Endothelial cell (in vitro differentiated cells): ENCODE results near the gene FOXO6. TPM values are rescaled to one million over a fixed set of nuclear protein-coding genes. Genes with fewer than 3 reads are reported as not detected.

Experiments
- DNase-seq: peaks from one replicate; pipeline ENCODE4 v3.0.0; 2021; ENCODE audit warnings: low spot score
- H3K27ac Mint-ChIP-seq: one replicate; pipeline ENCODE4 v1.8.0; 2021; ENCODE audit warnings: mixed read lengths, inconsistent platforms; ENCODE audit not compliant: unreplicated experiment
- H3K27me3 Mint-ChIP-seq: one replicate; pipeline ENCODE4 v1.8.0; 2021; ENCODE audit warnings: mild to moderate bottlenecking, moderate library complexity, mixed read lengths, inconsistent platforms; ENCODE audit not compliant: unreplicated experiment
- H3K36me3 Mint-ChIP-seq: one replicate; pipeline ENCODE4 v1.8.0; 2021; ENCODE audit warnings: mild to moderate bottlenecking, low read depth, mixed read lengths, inconsistent platforms; ENCODE audit not compliant: unreplicated experiment
- H3K4me1 Mint-ChIP-seq: one replicate; pipeline ENCODE4 v1.8.0; 2021; ENCODE audit warnings: mild to moderate bottlenecking, mixed read lengths, inconsistent platforms; ENCODE audit not compliant: unreplicated experiment
- H3K4me3 Mint-ChIP-seq: one replicate; pipeline ENCODE4 v1.8.0; 2021; ENCODE audit warnings: mild to moderate bottlenecking, mixed read lengths, inconsistent platforms; ENCODE audit not compliant: unreplicated experiment
- H3K9me3 Mint-ChIP-seq: one replicate; pipeline ENCODE4 v1.8.0; 2021; ENCODE audit warnings: mixed read lengths, inconsistent platforms; ENCODE audit not compliant: unreplicated experiment
- total RNA-seq: library from RNA; stranded (reverse); fragmentation: NEBNext Ultra II Directional; extraction: Animal tissue kit (Norgen Biotek cat#: 25700); gene quantifications from one replicate; pipeline ENCODE4 v1.2.1, GENCODE V29; 2021; ENCODE audit not compliant: unreplicated experiment
- TF ChIP-seq, protein P1 (sequence below): fragments of 200-600 bp; sonication (generic); IDR thresholded peaks from one replicate; pipeline ENCODE4 v1.5.0; 2021; ENCODE audit warnings: antibody characterized with exemption; ENCODE audit not compliant: unreplicated experiment

The FOXO6 gene
- total RNA-seq, 1 donor from 2014 or later = 0.23 TPM

DNA sequence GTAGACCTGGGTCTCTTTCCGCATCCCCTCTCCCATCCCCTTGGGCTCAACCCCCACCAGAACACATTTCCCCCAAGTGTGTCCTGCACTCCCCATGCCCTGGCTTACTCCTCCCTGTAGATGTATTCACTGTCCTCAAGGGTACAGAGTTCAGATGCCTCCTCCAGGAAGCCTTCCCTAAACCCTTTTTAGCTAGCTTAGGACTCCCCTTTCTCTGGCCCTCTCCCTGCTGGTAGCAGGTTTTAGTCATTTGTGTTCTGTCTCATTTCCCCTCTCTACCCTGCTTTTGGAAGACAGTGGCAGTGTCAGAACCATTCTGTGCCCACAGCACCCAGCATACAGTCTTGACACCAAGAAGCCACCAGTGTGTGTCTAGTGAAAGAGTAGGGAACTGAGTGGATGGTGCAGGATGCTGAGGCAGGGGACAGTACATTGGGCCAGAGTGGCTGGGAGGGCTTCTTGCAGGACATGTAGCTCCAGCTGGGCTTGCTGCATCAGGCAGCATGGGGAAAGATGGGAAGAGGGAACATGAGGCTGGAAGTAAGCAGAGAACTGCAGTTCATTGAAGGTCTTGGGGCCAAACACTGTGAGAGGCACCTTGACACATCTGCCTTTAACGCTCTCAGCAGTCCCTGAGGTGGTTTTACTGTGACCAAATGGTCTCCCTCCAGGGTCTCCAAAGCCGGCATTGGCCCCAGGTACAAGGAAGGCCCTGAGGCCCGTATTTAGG lies 2.5 kb downstream of the FOXO6 start:
- no peak overlapping the region for H3K4me3 Mint-ChIP-seq

DNA sequence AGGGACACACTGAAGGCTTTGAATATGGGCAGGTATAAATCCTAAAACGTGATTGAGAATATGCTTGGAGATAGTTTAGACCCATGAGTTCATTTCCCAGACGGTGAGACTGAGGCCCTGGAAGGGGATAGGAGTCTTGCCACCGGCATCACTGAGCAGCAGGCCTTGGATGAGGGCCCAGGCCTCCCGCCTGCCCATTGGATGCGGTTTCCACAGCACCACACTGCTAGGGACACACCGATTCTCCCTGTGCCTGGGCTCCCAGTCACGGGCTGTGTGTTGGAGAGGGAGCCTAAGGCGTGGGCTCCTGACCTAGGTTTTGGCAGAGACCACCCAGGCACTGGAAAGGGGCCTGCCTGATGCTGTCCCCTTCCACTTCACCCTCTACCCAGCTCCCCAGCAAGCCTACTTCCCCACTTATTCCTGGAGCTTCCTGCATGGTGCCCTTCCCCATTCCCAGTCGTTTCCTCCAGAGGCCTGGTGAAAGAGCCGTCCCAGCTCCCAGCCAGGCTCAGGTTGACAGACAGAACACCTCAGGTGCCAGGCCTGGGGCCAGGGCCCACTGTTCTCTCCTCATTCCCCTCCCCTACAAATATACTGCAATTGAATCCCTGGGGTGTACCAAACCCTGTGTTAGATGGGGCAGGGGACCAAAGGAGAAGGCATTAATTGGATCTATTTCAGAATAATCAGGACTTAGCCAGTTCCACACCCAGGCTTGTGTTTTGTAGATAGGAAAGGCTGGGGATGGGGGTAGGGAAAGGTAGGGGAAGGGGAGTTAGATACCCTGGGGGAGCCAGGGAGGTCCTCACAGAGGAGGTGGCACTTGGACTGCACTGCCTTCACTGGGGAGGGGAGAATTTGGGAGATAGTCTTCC lies 3.4 kb downstream of the FOXO6 start:
- Mint-ChIP-seq H3K36me3 (no peaks in the 10 kb centered on the region), H3K4me3 (no peak overlapping the region), H3K4me1 (peaks cover 9% of the 10 kb centered on the region), H3K27ac (no peak overlapping the region), H3K27me3 (peaks cover 20% of the 10 kb centered on the region), H3K9me3 (no peaks in the 10 kb centered on the region)
- no peak for DNase-seq
- TF ChIP-seq, protein P1, sequence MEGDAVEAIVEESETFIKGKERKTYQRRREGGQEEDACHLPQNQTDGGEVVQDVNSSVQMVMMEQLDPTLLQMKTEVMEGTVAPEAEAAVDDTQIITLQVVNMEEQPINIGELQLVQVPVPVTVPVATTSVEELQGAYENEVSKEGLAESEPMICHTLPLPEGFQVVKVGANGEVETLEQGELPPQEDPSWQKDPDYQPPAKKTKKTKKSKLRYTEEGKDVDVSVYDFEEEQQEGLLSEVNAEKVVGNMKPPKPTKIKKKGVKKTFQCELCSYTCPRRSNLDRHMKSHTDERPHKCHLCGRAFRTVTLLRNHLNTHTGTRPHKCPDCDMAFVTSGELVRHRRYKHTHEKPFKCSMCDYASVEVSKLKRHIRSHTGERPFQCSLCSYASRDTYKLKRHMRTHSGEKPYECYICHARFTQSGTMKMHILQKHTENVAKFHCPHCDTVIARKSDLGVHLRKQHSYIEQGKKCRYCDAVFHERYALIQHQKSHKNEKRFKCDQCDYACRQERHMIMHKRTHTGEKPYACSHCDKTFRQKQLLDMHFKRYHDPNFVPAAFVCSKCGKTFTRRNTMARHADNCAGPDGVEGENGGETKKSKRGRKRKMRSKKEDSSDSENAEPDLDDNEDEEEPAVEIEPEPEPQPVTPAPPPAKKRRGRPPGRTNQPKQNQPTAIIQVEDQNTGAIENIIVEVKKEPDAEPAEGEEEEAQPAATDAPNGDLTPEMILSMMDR = no peak

More for the DNA sequence above, 2.5 kb downstream of the FOXO6 start:
- TF ChIP-seq, protein P1 = no peak
- Mint-ChIP-seq H3K4me1 (peaks cover 9% of the 10 kb centered on the region), H3K36me3 (no peaks in the 10 kb centered on the region), H3K27ac (no peak overlapping the region), H3K9me3 (no peaks in the 10 kb centered on the region), H3K27me3 (peaks cover 25% of the 10 kb centered on the region)
- no peak for DNase-seq

DNA sequence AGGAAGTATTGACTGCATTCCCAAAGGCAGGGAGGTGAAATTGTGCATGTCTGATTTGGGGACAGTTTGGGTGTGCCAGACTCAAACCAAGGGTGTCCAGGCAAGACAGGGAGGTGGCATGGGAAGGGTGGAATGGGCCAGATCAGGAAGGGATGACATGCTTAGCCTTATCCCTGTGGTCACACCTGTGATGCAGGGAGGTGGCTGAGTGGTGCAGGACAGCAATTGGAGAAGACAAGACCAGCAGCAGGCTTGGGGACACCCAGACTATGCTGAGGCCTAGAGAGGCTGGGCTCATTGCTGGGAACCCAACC lies 4.0 kb downstream of the FOXO6 start:
- no peaks in the 10 kb centered on the region for H3K9me3 Mint-ChIP-seq
- DNase-seq = no peak
- peaks cover 9% of the 10 kb centered on the region for H3K4me1 Mint-ChIP-seq
- peaks cover 17% of the 10 kb centered on the region for H3K27me3 Mint-ChIP-seq
- no peaks in the 10 kb centered on the region for H3K36me3 Mint-ChIP-seq
- no peak overlapping the region for H3K27ac Mint-ChIP-seq
- peak overlapping the region; percentile 24 for H3K4me3 Mint-ChIP-seq
- TF ChIP-seq, protein P1 = no peak

DNA sequence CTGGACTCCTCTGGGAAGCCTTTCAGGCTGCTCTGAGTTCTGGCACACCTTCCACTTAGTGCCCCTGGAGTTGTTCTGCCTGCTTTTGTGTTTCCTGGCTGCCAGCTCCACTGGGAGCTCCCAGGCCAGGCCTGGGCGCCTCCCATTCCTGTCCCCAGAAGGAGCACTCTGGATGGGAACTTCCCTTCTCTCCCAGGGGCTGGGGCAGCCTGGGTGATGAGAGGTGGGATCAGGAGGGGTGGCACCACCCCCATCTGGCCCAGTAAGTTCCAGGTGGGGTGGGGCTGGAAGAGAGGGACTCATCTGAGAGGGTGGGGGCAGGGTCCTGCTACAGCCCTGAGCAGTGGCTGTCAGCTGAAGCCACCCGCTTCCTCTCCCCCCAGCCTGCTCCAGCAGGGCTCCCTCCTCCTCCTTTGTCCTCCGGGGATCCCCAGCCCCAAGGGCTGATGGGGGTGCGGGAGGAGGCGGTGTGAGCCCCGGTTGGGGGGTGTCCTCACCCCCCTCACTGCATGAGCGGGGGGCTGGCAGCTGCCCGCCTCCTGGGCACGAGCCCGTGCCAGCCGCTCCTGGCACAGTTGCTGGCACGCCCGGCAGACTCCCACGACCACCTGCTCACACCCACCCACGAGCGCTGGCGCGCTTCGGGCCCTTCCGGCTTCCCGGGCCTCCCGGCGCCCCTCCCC lies 4.7 kb downstream of the FOXO6 start:
- TF ChIP-seq, protein P1 = no peak
- no peak overlapping the region for H3K27ac Mint-ChIP-seq
- H3K36me3 Mint-ChIP-seq = no peaks in the 10 kb centered on the region
- no peak for DNase-seq
- H3K4me3 Mint-ChIP-seq = no peak overlapping the region
- H3K4me1 Mint-ChIP-seq = peaks cover 12% of the 10 kb centered on the region
- H3K9me3 Mint-ChIP-seq = no peaks in the 10 kb centered on the region
- peaks cover 14% of the 10 kb centered on the region for H3K27me3 Mint-ChIP-seq
